Measurements from ENCODE around the gene GALNT2.

GRCh38 chr1:230105754-230106625 is 39.0 kb downstream of the GALNT2 start:
- TF ChIP-seq ZBTB33 (IDR thresholded peaks at IDR 0.05), result no peak
- no peak for TF ChIP-seq POLR2A (IDR thresholded peaks at IDR 0.05; ENCODE audit: low read depth, low read length)
- TF ChIP-seq SIN3A (IDR thresholded peaks at IDR 0.05; ENCODE audit: low read depth, low read length), result no peak
- 0 out of 2 replicates have a peak, but pooled peaks have one; percentile 14 for TF ChIP-seq RAD21 (IDR thresholded peaks at IDR 0.05; ENCODE audit: insufficient read depth, low read depth, low read length)
- peak; percentile 97 to 98 for TF ChIP-seq CEBPB (IDR thresholded peaks at IDR 0.05; ENCODE audit: borderline replicate concordance in 1 of 2, low read depth in 2 of 2, low read length in 2 of 2)
- TF ChIP-seq TCF7 (IDR thresholded peaks at IDR 0.05; ENCODE audit: borderline replicate concordance), result no peak
- TF ChIP-seq SUPT20H (IDR thresholded peaks at IDR 0.05; ENCODE audit: borderline replicate concordance, control insufficient read depth, low read depth, low read length), result no peak
- TF ChIP-seq POLR2AphosphoS5 (IDR thresholded peaks at IDR 0.05; ENCODE audit: low read length), result no peak
- TF ChIP-seq HCFC1 (IDR thresholded peaks at IDR 0.05; ENCODE audit: low read length), result no peak
- TF ChIP-seq SREBF1 (IDR thresholded peaks at IDR 0.05; ENCODE audit: low read length), result no peak
- no peak for TF ChIP-seq EED (IDR thresholded peaks at IDR 0.05; ENCODE audit: low read depth)
- no peak for TF ChIP-seq RFX5 (IDR thresholded peaks at IDR 0.05; ENCODE audit: low read depth, low read length)
- TF ChIP-seq ATF7 (IDR thresholded peaks at IDR 0.05; ENCODE audit: low read depth), result no peak
